Calu3 (cell line): Measurements from ENCODE around the gene PZP. TPM values are rescaled to one million over a fixed set of nuclear protein-coding genes. Genes with fewer than 3 reads are reported as not detected.

Source experiments
- BruUV-seq: library from RNA; stranded (reverse); fragments of 400-500 nt; replicated peaks from 2 replicates; lab custom pipeline; 2021; lab: Mats Ljungman, UMichigan
- CTCF ChIA-PET: fragments of 300-600 bp; sonication (Branson Sonifier 250); formaldehyde crosslinking; loops from one replicate; lab custom pipeline; 2022; ENCODE audit warnings: antibody characterized with exemption; lab: Charles Lee
- DNase-seq: peaks from one replicate; pipeline ENCODE4 v3.0.0; 2022
- H3K27ac Mint-ChIP-seq: one replicate; pipeline ENCODE4 v1.8.0; 2022; ENCODE audit warnings: mixed read lengths; ENCODE audit not compliant: unreplicated experiment
- H3K27me3 Mint-ChIP-seq: one replicate; pipeline ENCODE4 v1.8.0; 2022; ENCODE audit warnings: mixed read lengths; ENCODE audit not compliant: unreplicated experiment
- H3K36me3 Mint-ChIP-seq: one replicate; pipeline ENCODE4 v1.8.0; 2022; ENCODE audit warnings: mild to moderate bottlenecking, moderate library complexity, mixed read lengths; ENCODE audit not compliant: insufficient read depth, unreplicated experiment
- H3K4me1 Mint-ChIP-seq: one replicate; pipeline ENCODE4 v1.8.0; 2022; ENCODE audit warnings: mild to moderate bottlenecking, low read depth, mixed read lengths; ENCODE audit not compliant: unreplicated experiment
- H3K4me3 Mint-ChIP-seq: one replicate; pipeline ENCODE4 v1.8.0; 2022; ENCODE audit warnings: mild to moderate bottlenecking, low read depth, moderate library complexity, mixed read lengths; ENCODE audit not compliant: unreplicated experiment
- H3K9me3 Mint-ChIP-seq: one replicate; pipeline ENCODE4 v1.8.0; 2022; ENCODE audit warnings: low read depth, mixed read lengths; ENCODE audit not compliant: unreplicated experiment
- intact Hi-C: fragments of 100-400 bp; cut with micrococcal nuclease; formaldehyde crosslinking; loops from one replicate; pipeline ENCODE4 v1.10.0; 2022; ENCODE audit not compliant: unreplicated experiment
- microRNA-seq: library from miRNA; unstranded; fragments of <30 nt; microRNA quantifications from one replicate; pipeline ENCODE4 v1.2.0, GENCODE V29; 2022
- total RNA-seq: library from RNA; stranded (reverse); gene quantifications from 2 replicates; pipeline ENCODE4 v1.2.3, GENCODE V29; 2022
- TF ChIP-seq, protein P1 (sequence below): fragments of 200-600 bp; IDR thresholded peaks from one replicate; pipeline ENCODE4 v1.8.0; 2022; ENCODE audit warnings: antibody characterized with exemption; ENCODE audit not compliant: unreplicated experiment

Gene PZP
- total RNA-seq, 1 experiment from 2014 or later, result not detected

GRCh38 chr12:9099552-9100190 lies 108.5 kb downstream of the PZP start:
- TF ChIP-seq, protein P1, sequence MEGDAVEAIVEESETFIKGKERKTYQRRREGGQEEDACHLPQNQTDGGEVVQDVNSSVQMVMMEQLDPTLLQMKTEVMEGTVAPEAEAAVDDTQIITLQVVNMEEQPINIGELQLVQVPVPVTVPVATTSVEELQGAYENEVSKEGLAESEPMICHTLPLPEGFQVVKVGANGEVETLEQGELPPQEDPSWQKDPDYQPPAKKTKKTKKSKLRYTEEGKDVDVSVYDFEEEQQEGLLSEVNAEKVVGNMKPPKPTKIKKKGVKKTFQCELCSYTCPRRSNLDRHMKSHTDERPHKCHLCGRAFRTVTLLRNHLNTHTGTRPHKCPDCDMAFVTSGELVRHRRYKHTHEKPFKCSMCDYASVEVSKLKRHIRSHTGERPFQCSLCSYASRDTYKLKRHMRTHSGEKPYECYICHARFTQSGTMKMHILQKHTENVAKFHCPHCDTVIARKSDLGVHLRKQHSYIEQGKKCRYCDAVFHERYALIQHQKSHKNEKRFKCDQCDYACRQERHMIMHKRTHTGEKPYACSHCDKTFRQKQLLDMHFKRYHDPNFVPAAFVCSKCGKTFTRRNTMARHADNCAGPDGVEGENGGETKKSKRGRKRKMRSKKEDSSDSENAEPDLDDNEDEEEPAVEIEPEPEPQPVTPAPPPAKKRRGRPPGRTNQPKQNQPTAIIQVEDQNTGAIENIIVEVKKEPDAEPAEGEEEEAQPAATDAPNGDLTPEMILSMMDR, result no peak
- intact Hi-C loops, result no loop called here
- Mint-ChIP-seq H3K36me3 (no peaks in the 10 kb centered on the region), H3K4me3 (no peak overlapping the region), H3K4me1 (no peaks in the 10 kb centered on the region), H3K9me3 (no peaks in the 10 kb centered on the region), H3K27me3 (no peaks in the 10 kb centered on the region), H3K27ac (no peak overlapping the region)
- BruUV-seq, result no TSS peak
- CTCF ChIA-PET, result no interaction called here
- DNase-seq, result no peak

Small RNAs within 50 kb of the gene (microRNA-seq; reads per million reads assigned to microRNA genes)
- gene MIR1244-3, result not detected

Other genes with a start within 250 kb of the PZP start
- gene KLRG1, start 218.8 kb downstream of the PZP start, total RNA-seq, result 0.38 and 0.66 TPM in 2 replicates
- not detected in 2 replicates for gene A2M, start 92.5 kb downstream of the PZP start, total RNA-seq